ENCODE measurements around the gene FAAH.

GRCh38 chr1:46451948-46452930 lies 58.1 kb downstream of the FAAH start:
- TF ChIP-seq CTCF (IDR thresholded peaks at IDR 0.05) (no peak), POLR2A (IDR thresholded peaks at IDR 0.05) (no peak), POLR2AphosphoS5 (IDR thresholded peaks at IDR 0.05) (no peak)

All from breast epithelium (tissue), 3 donors.